Measurements from ENCODE around the gene KLHL29. TPM values are rescaled to one million over a fixed set of nuclear protein-coding genes. Genes with fewer than 3 reads are reported as not detected.

Gene KLHL29
- total RNA-seq, 4 donors from 2014 or later = 39.6 to 52.0 (median 40.4) TPM

DNA sequence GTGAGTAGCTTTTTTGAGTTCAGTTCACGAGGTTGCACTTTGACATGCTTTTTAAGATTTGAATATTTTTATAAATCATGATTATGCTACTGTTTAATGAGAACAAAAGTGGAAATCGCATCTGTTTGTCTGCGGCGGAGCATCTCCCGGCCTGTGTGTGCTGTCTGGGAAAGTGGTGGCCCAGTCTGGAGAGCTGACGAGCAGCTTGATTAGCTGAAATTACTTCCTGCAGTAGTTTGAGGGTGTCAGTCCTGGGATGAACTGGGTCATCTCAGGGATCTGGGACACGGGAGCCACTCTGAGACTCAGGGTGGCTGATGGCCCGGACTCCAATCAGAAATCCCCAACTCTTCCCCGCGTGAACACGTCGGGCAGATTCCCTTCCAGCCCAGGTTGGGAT lies 115.9 kb downstream of the KLHL29 start:
- H3K36me3 ChIP-seq = no peaks in the 10 kb centered on the region
- H3K9me3 ChIP-seq = no peaks in the 10 kb centered on the region
- TF ChIP-seq CTCF (IDR thresholded peaks at IDR 0.05) (no peak), EP300 (IDR thresholded peaks at IDR 0.05) (no peak)
- DNase-seq (ENCODE audit: low spot score in 2 of 2) = no peak
- 84 to 89% methylated on average over 12 of the region's 12 CpGs for WGBS, 2 donors
- H3K27me3 ChIP-seq = no peaks in the 10 kb centered on the region
- no peak overlapping the region for H3K4me3 ChIP-seq
- H3K27ac ChIP-seq = peak overlapping the region in 2 of 4 donors; percentile 82 to 85
- H3K4me1 ChIP-seq = peaks cover 0 to 100% (median 53%) of the 10 kb centered on the region in 4 donors

DNA sequence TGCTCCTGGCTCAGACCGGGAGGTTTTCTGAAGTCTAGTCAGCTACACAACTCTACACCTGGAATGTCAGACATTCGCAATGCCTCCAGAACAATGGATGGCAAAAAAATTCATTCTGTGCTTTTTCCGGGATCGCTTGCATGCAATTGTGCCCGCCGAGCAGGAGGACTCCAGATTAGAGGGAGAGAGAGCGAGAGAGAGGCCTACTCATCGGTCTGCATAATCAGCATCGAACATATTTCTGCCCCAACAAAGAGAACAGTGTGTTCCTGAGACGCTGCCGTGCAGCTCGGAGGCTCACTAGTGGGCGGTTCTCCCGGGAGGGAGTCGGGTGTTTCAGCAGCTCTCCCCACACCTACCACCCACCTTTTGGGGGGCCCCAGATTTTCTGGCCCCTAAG lies 117.1 kb downstream of the KLHL29 start:
- DNase-seq (ENCODE audit: low spot score in 2 of 2) = no peak
- 44 to 51% methylated on average over 15 of the region's 15 CpGs for WGBS, 2 donors
- peak; percentile 50 to 88 for TF ChIP-seq EP300 (IDR thresholded peaks at IDR 0.05)
- no peak for TF ChIP-seq CTCF (IDR thresholded peaks at IDR 0.05)
- TF ChIP-seq POLR2A (IDR thresholded peaks at IDR 0.05) = peak in 1 of 2 donors; percentile 42
- Histone ChIP-seq H3K4me3 (peak overlapping the region in 1 of 4 donors; percentile 24), H3K9me3 (no peaks in the 10 kb centered on the region), H3K27ac (peak overlapping the region; percentile 47 to 85 (median 70)), H3K36me3 (no peaks in the 10 kb centered on the region), H3K27me3 (no peaks in the 10 kb centered on the region), H3K4me1 (peaks cover 0 to 100% (median 51%) of the 10 kb centered on the region in 4 donors)

DNA sequence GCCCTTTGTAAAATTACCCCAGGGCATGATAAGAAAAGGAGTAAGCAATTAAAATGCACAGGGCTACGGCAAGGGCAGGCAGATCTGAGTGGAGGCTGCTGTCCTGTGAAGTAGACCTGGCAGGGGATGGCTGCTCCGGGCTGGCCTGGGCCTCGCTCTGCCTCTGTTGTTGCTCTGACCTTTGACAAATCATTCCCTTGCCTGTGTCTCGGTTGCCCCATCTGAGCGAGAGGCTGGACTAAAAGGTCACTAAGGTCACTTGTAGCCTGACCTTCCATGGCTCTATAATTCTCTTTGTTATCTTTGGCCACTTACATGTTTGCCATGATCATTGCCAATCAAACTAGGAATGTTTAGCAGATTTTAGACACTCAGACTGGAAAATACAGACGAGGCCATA lies 118.1 kb downstream of the KLHL29 start:
- 22 to 46% methylated on average over 6 of the region's 6 CpGs for WGBS, 2 donors
- H3K9me3 ChIP-seq = no peaks in the 10 kb centered on the region
- peaks cover 0 to 100% (median 57%) of the 10 kb centered on the region in 4 donors for H3K4me1 ChIP-seq
- H3K27me3 ChIP-seq = no peaks in the 10 kb centered on the region
- H3K36me3 ChIP-seq = no peaks in the 10 kb centered on the region
- no peak overlapping the region for H3K4me3 ChIP-seq
- no peak for TF ChIP-seq CTCF (IDR thresholded peaks at IDR 0.05)
- no peak for TF ChIP-seq EP300 (IDR thresholded peaks at IDR 0.05)
- TF ChIP-seq POLR2A (IDR thresholded peaks at IDR 0.05) = no peak
- no peak for DNase-seq (ENCODE audit: low spot score in 2 of 2)
- H3K27ac ChIP-seq = peak overlapping the region; percentile 47 to 85 (median 70)

GRCh38 chr2:23503682-23504081 lies 118.7 kb downstream of the KLHL29 start:
- 27 to 48% methylated on average over 7 of the region's 7 CpGs for WGBS, 2 donors
- Histone ChIP-seq H3K4me3 (no peak overlapping the region), H3K27me3 (no peaks in the 10 kb centered on the region), H3K27ac (peak overlapping the region; percentile 47 to 85 (median 70)), H3K4me1 (peaks cover 0 to 100% (median 59%) of the 10 kb centered on the region in 4 donors), H3K9me3 (no peaks in the 10 kb centered on the region), H3K36me3 (no peaks in the 10 kb centered on the region)
- TF ChIP-seq POLR2A (IDR thresholded peaks at IDR 0.05) = no peak
- peak in 1 of 5 experiments; percentile 47 for TF ChIP-seq CTCF (IDR thresholded peaks at IDR 0.05)
- TF ChIP-seq EP300 (IDR thresholded peaks at IDR 0.05) = peak in 1 of 2 donors; percentile 63
- no peak for DNase-seq (ENCODE audit: low spot score in 2 of 2)

GRCh38 chr2:23504591-23504990 lies 119.6 kb downstream of the KLHL29 start:
- DNase-seq (ENCODE audit: low spot score in 2 of 2) = no peak
- Histone ChIP-seq H3K27ac (peak overlapping the region; percentile 47 to 85 (median 70)), H3K9me3 (no peaks in the 10 kb centered on the region), H3K4me1 (peaks cover 0 to 100% (median 54%) of the 10 kb centered on the region in 4 donors), H3K36me3 (no peaks in the 10 kb centered on the region), H3K4me3 (no peak overlapping the region), H3K27me3 (no peaks in the 10 kb centered on the region)
- WGBS, 2 donors = 68 to 73% methylated on average over 8 of the region's 8 CpGs
- TF ChIP-seq POLR2A (IDR thresholded peaks at IDR 0.05) (no peak), CTCF (IDR thresholded peaks at IDR 0.05) (no peak), EP300 (IDR thresholded peaks at IDR 0.05) (no peak)

Data from tibial nerve (tissue), 4 donors.